Subcutaneous adipose tissue (tissue), 4 donors: ENCODE results near the gene BTBD17. TPM values are rescaled to one million over a fixed set of nuclear protein-coding genes. Genes with fewer than 3 reads are reported as not detected.

ENCODE experiments used
- total RNA-seq, 4 donors: library from RNA; depleted of rRNA; stranded (reverse); fragments of >200 nt; gene quantifications; one replicate each; pipeline ENCODE4 v1.1.0, GENCODE V29; 2016
- TF ChIP-seq, protein P1 (sequence below): fragments of 450-650 bp; IDR thresholded peaks from one replicate; pipeline ENCODE4 v1.5.1; 2016; ENCODE audit warnings: low read depth, mild to moderate bottlenecking, control low read depth, antibody characterized with exemption, moderate library complexity

Gene BTBD17
- total RNA-seq, 4 donors from 2014 or later: not detected

DNA sequence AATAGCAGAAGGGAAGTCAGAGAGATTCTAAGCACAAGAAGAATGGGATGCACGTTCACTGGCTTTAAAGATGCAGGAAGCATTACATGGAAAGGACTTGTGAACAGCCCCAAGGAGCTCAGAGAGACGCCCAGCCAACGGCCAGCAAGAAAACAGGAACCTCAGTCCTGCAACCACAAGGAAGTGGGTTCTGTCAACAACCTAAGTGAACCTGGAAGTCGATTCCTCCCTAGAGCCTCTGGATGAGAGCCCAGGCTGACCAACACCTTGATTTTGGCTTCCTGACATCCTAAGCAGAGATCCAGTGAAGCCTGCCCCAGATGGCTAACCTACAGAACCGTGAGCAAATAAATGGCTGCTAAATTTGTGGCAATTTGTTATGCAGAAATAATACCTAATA lies 30.1 kb upstream of the BTBD17 start:
- TF ChIP-seq, protein P1, sequence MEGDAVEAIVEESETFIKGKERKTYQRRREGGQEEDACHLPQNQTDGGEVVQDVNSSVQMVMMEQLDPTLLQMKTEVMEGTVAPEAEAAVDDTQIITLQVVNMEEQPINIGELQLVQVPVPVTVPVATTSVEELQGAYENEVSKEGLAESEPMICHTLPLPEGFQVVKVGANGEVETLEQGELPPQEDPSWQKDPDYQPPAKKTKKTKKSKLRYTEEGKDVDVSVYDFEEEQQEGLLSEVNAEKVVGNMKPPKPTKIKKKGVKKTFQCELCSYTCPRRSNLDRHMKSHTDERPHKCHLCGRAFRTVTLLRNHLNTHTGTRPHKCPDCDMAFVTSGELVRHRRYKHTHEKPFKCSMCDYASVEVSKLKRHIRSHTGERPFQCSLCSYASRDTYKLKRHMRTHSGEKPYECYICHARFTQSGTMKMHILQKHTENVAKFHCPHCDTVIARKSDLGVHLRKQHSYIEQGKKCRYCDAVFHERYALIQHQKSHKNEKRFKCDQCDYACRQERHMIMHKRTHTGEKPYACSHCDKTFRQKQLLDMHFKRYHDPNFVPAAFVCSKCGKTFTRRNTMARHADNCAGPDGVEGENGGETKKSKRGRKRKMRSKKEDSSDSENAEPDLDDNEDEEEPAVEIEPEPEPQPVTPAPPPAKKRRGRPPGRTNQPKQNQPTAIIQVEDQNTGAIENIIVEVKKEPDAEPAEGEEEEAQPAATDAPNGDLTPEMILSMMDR: no peak

DNA sequence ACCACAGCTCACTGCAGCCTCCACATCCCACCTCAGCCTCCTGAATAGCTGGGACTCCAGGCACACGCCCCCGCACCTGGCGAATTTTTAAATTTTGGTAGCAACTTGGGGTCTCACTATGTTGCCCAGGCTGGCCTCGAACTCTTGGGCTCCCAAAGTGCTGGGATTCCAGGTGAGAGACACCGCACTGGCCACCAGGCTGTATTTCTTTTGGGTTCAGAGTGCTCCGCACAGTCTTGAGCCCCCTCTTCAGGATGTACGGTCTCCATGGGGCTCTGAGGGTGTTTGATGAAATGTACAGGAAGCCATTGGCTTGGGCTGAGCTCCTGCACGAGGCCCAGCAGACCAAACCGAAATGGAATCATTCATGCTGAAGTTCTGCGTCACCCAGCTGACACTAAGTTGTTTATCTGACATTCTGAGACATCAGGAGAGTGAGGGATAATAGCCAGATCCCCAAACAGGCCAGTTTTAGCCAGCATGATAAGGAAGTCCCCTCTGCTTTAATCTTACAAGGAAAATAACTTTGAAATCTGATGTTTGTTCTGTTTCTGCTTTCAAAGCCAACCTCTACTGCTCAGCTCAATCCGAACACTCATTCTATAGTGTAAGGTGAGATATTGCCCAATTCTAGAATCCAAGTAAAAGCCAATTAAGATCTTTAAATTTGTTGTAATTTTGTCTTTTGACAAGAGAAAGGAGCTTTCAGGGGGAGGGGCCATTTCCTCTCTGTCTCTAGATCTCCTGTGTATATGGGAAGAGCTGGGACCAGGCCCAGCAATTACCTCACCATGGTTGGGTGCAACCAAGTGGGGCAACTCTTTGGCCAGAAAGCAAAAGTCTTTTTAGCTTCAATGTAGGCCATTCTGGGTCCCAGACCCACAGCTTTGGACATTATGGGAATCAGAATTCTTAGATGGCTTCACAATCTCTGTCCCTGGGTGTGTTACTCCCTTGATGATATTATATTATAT lies 29.3 kb upstream of the BTBD17 start:
- TF ChIP-seq, protein P1: no peak

DNA sequence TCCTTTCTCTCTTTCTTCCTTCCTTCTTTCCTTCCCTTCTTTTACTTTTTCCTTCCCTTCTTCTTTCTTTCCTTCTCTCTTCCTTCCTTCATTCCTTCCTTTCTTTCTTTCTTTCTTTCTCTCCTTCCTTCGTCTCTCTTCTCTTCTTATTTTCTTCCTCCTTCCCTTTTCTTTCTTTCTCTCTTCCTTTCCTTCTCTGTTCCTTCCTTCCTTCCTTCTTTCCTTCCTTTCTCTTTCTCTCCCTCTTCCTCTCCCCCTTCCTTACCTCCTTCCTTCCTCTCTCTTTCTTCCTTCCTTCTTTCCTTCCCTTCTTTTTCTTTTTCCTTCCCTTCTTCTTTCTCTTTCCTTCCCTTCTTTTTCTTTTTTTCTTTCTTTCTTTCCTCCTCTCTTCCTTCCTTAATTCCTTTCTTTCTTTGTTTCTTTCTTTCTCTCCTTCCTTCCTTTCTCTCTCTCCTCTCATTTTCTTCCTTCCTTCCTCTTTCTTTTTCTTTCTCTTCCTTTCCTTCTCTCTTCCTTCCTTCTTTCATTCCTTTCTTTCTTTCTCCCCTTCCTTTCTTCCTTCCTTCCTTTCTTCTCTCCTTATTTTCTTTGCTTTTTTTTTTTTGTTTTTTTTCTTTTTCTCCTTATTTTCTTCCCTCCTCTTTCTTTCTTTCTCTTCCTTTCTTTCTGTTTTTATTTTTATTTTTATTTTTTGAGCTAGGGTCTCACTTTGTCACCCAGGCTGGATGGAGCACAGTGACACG lies 28.4 kb upstream of the BTBD17 start:
- TF ChIP-seq, protein P1: no peak

DNA sequence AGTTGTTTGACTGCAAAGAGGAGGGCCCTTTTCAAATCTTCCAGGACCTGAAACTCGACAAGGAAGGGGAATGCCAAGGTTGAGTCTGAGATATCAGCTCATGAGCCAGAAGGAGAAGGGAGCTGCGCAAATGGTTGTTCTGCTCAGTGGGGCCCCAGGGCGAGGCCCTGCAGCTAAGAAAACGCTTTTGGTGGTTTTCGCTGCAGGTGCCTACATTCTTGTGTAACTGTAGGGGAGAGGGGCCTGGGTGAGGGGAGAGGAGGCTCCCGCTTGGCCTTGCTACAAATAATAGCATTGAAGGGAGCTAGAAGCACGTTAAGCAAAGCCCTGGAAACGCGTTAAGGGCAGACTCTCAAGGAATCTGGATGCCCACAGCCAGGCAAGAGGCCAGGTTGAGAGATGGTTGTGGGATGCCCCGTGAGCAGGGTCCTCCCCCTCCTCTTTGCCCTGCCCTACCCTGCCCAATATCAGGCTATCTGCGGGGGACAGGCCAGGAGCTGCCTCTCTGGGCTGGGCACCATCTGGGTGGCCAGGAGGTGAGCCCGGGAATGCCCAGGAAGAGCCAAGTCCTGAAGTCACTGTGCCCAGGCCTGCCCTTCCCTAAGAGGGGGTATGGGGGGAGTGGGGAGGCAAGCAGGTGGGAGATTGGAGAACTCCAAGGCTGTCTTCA lies 27.6 kb upstream of the BTBD17 start:
- TF ChIP-seq, protein P1: no peak

DNA sequence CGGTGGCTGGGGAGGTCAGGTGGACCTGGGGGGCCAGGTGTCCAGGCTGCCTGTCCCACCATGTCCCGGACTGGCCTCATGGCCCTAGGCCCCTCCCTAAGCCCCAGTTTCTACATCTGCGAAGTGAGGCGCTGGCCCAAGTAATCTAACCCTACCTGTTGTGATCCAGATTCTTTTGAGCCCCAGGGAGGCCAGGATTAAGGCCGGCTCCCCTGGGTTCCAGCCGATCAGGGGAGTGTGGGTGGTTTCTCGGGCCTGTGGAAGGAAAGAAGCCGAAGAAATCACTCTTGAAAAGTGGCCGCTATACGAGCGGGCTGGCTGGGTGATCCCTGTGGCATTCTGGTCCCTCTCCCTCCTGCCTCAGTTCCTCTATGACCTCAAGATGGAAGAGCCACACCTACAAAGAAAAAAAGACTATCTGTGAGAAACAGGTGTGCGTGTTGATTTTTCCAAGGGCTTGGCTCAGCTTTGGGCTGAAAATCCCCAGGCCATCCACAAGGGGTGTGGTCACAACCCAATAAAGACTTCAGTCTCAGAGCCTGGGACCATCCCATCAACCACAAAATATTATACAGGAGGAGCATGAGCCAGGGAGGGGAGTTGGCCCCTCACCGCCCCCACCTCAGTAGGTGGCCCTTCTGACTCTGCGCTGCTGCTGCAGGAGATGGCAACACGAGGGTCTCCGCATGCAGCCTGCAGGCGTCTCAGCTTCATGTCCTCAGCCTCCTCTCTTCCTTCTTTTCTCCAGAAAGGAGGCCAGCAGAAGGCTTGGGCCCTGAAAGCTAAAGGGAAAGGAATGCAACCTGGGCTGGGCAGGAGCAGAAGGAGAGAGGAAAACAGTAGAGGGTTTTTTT lies 25.9 kb upstream of the BTBD17 start:
- TF ChIP-seq, protein P1: no peak

DNA sequence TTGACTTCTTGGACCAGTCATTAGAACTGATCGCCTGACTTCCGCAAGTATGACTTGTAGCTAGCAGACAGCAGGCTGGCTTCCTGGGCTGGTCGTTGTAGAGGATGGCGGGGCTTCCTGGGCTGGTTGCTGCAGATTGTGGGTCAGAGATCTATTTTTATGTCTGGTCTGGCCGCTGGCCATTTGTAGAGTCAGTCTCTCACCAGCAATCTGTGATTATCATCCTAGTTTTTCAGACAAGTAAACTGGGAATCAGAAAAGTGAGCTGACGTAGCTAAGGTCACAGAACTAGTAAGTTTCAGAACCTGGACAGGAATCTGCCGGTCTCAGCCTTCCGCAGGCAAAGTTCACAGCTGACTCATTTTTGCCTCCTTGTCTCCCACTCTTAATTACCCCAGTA lies 24.7 kb upstream of the BTBD17 start:
- TF ChIP-seq, protein P1: no peak
